HepG2 (cell line): Measurements from ENCODE around the gene MOAP1. TPM values are rescaled to one million over a fixed set of nuclear protein-coding genes. Genes with fewer than 3 reads are reported as not detected.

Experiments used
- CREB3 ChIP-seq: sonication (generic); formaldehyde crosslinking; IDR thresholded peaks from 2 replicates; pipeline ENCODE4 v1.5.0; 2020; ENCODE audit warnings: missing genetic modification reagents
- ELF1 ChIP-seq: sonication (generic); formaldehyde crosslinking; IDR thresholded peaks from 2 replicates; pipeline ENCODE4 v1.4.0; 2020; ENCODE audit warnings: missing genetic modification reagents
- ETV5 ChIP-seq: IDR thresholded peaks from 2 replicates; pipeline ENCODE4 v1.6.1; 2018; ENCODE audit warnings: missing biosample characterization, missing genetic modification reagents, inconsistent platforms, borderline replicate concordance
- JARID2 ChIP-seq: sonication (generic); formaldehyde crosslinking; IDR thresholded peaks from 2 replicates; pipeline ENCODE4 v1.8.1; 2023; ENCODE audit warnings: missing genetic modification reagents, inconsistent platforms; ENCODE audit not compliant: insufficient replicate concordance
- KDM4B ChIP-seq: sonication (generic); formaldehyde crosslinking; IDR thresholded peaks from 2 replicates; pipeline ENCODE4 v1.4.0; 2020; ENCODE audit warnings: missing genetic modification reagents
- REST ChIP-seq, 2 experiments: IDR thresholded peaks; 2 replicates each; pipeline ENCODE4 v1.6.1; 2011 to 2012; ENCODE audit warnings: low read length in 2 of 2, borderline replicate concordance in 1 of 2, low read depth in 1 of 2, mild to moderate bottlenecking in 1 of 2, moderate library complexity in 1 of 2
- ZNF142 ChIP-seq: sonication (generic); formaldehyde crosslinking; IDR thresholded peaks from 2 replicates; pipeline ENCODE4 v1.4.0; 2020; ENCODE audit warnings: missing genetic modification reagents
- ZNF639 ChIP-seq: conservative IDR thresholded peaks from 2 replicates; pipeline ENCODE4 v1.6.1; 2018; ENCODE audit warnings: missing genetic modification reagents
- ZNF788 ChIP-seq: sonication (generic); formaldehyde crosslinking; IDR thresholded peaks from 2 replicates; pipeline ENCODE4 v1.5.0; 2020; ENCODE audit warnings: mild to moderate bottlenecking, missing genetic modification reagents, borderline replicate concordance
- polyA plus RNA-seq, 8 experiments: library from polyadenylated mRNA; depleted of rRNA in 3 of 8; stranded (reverse) in 7 of 8; unstranded in 1 of 8; fragments of >200 nt; fragmentation: Illumina TruSeq in 4 of 8; extraction: Trizol in 4 of 8; gene quantifications; 2 replicates each; pipeline versions ENCODE4 v1.2.1 to v1.2.3, GENCODE V29; 2011 to 2016; ENCODE audit warnings: low read depth in 4 of 8, missing spikeins in 1 of 8, mixed read lengths in 1 of 8; ENCODE audit not compliant: insufficient read depth in 1 of 8
- total RNA-seq, 5 experiments: library from RNA; depleted of rRNA; stranded (reverse); fragments of >200 nt; fragmentation: Illumina TruSeq; extraction: Trizol; gene quantifications; 2 replicates each; pipeline ENCODE4 v1.2.3, GENCODE V29; 2016; ENCODE audit warnings: low read depth in 1 of 5
- TF ChIP-seq, protein P1 (sequence below): sonication (generic); formaldehyde crosslinking; IDR thresholded peaks from 2 replicates; pipeline ENCODE4 v1.5.1; 2020; ENCODE audit warnings: missing genetic modification reagents, mild to moderate bottlenecking, borderline replicate concordance
- TF ChIP-seq, protein P2 (sequence below): sonication (generic); formaldehyde crosslinking; IDR thresholded peaks from 2 replicates; pipeline ENCODE4 v1.4.0; 2020; ENCODE audit warnings: missing genetic modification reagents

Gene MOAP1
- total and polyA plus RNA-seq, 2 of the 13 experiments (the other 11 are each of a cell fraction or from before 2014, with no cell fraction given): 14.6 to 47.0 TPM

GRCh38 chr14:93206793-93207467 is 22.2 kb upstream of the MOAP1 start, which contains the start of the genes GON7 and UBR7 (continued):
- TF ChIP-seq ZNF142 (CRISPR knock-in tag): no peak
- peak; percentile 94 for TF ChIP-seq ELF1
- peak; percentile 65 for TF ChIP-seq JARID2 (CRISPR knock-in tag)
- TF ChIP-seq KDM4B: no peak; the same call in 1 of the 2 replicates
- TF ChIP-seq REST (IDR thresholded peaks at IDR 0.05; ENCODE audit: borderline replicate concordance in 1 of 2, low read depth in 1 of 2, low read length in 2 of 2): peak in 1 of 2 experiments; percentile 17; a peak in 2 of 4 replicates
- peak; percentile 86 for TF ChIP-seq ZNF639 (CRISPR knock-in tag)
- TF ChIP-seq CREB3 (CRISPR knock-in tag): peak; percentile 52; the same call in 1 of the 2 replicates
- TF ChIP-seq, protein P1, sequence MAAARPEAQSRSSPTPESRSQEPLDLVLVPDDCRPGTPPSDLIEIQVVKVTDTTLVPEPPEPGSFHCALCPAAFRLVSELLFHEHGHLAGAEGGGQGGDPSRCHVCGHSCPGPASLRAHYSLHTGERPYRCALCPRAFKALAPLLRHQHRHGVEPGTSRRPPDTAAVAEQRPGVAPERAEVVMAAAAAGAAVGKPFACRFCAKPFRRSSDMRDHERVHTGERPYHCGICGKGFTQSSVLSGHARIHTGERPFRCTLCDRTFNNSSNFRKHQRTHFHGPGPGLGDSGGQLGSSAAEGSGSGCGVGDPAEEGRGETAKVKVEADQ (CRISPR knock-in tag): peak; percentile 77; the same call in 1 of the 2 replicates
- TF ChIP-seq ZNF788: peak; percentile 85
- TF ChIP-seq ETV5 (CRISPR knock-in tag): peak; percentile 91
- TF ChIP-seq, protein P2, sequence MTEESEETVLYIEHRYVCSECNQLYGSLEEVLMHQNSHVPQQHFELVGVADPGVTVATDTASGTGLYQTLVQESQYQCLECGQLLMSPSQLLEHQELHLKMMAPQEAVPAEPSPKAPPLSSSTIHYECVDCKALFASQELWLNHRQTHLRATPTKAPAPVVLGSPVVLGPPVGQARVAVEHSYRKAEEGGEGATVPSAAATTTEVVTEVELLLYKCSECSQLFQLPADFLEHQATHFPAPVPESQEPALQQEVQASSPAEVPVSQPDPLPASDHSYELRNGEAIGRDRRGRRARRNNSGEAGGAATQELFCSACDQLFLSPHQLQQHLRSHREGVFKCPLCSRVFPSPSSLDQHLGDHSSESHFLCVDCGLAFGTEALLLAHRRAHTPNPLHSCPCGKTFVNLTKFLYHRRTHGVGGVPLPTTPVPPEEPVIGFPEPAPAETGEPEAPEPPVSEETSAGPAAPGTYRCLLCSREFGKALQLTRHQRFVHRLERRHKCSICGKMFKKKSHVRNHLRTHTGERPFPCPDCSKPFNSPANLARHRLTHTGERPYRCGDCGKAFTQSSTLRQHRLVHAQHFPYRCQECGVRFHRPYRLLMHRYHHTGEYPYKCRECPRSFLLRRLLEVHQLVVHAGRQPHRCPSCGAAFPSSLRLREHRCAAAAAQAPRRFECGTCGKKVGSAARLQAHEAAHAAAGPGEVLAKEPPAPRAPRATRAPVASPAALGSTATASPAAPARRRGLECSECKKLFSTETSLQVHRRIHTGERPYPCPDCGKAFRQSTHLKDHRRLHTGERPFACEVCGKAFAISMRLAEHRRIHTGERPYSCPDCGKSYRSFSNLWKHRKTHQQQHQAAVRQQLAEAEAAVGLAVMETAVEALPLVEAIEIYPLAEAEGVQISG (CRISPR knock-in tag): peak; percentile 87
